ENCODE data around the gene RAD18.

RAD18 gene

DNA sequence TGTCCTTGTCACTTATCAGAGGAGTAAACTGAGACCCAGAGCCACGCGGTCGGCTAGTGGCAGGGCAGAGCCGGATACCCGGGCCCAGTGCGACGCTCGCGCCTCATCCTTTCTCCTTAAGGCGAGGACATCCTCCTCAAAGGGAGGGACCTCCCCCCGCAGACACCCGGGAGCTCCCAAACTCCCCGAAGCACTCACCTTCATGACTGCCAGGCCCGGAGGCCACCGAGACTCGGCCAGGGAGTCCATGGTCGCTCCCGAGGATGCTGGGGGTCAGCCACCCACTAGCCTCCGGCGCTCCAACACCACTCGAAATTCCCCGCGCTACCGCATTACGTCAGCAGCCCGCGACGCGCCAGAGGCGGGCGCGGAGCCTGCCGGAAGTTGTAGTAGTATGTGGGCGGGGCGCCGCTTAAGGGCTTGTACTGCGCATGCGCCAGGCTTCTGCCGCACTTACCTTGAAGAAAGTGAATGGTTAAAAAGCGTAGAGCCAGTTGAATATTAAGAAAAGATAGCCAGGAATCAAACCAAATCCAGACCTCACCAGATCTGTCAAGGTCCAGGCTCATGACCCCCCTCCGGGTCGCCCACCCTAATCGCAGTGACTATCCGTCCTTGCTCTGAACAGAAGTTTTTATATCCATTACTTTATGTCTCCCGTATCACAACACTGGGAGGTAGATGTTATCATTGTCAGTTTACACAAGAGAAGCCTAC, at the start of gene RAD18 (continued):
- TF ChIP-seq, protein P1, sequence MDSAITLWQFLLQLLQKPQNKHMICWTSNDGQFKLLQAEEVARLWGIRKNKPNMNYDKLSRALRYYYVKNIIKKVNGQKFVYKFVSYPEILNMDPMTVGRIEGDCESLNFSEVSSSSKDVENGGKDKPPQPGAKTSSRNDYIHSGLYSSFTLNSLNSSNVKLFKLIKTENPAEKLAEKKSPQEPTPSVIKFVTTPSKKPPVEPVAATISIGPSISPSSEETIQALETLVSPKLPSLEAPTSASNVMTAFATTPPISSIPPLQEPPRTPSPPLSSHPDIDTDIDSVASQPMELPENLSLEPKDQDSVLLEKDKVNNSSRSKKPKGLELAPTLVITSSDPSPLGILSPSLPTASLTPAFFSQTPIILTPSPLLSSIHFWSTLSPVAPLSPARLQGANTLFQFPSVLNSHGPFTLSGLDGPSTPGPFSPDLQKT (IDR thresholded peaks at IDR 0.05; ENCODE audit: borderline replicate concordance, low read depth, low read length): peak; percentile 21; the same call in 1 of the 2 replicates
- TF ChIP-seq ZBTB20 (tag by site-specific recombination; IDR thresholded peaks at IDR 0.05): peak; percentile 85
- TF ChIP-seq, protein P2, sequence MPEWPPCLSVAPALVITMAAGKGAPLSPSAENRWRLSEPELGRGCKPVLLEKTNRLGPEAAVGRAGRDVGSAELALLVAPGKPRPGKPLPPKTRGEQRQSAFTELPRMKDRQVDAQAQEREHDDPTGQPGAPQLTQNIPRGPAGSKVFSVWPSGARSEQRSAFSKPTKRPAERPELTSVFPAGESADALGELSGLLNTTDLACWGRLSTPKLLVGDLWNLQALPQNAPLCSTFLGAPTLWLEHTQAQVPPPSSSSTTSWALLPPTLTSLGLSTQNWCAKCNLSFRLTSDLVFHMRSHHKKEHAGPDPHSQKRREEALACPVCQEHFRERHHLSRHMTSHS (tag by site-specific recombination; IDR thresholded peaks at IDR 0.05): no peak
- no peak for TF ChIP-seq ZNF416 (tag by site-specific recombination; IDR thresholded peaks at IDR 0.05)
- 0 out of 2 replicates have a peak, but pooled peaks have one; percentile 37 for TF ChIP-seq ZNF324 (tag by site-specific recombination; IDR thresholded peaks at IDR 0.05)
- peak; percentile 65; the same call in 1 of the 2 replicates for TF ChIP-seq ZNF24 (tag by site-specific recombination; IDR thresholded peaks at IDR 0.05)
- no peak for TF ChIP-seq ZSCAN16 (tag by site-specific recombination; IDR thresholded peaks at IDR 0.05)
- TF ChIP-seq ZIC2 (tag by site-specific recombination; IDR thresholded peaks at IDR 0.05): no peak
- TF ChIP-seq, protein P3, sequence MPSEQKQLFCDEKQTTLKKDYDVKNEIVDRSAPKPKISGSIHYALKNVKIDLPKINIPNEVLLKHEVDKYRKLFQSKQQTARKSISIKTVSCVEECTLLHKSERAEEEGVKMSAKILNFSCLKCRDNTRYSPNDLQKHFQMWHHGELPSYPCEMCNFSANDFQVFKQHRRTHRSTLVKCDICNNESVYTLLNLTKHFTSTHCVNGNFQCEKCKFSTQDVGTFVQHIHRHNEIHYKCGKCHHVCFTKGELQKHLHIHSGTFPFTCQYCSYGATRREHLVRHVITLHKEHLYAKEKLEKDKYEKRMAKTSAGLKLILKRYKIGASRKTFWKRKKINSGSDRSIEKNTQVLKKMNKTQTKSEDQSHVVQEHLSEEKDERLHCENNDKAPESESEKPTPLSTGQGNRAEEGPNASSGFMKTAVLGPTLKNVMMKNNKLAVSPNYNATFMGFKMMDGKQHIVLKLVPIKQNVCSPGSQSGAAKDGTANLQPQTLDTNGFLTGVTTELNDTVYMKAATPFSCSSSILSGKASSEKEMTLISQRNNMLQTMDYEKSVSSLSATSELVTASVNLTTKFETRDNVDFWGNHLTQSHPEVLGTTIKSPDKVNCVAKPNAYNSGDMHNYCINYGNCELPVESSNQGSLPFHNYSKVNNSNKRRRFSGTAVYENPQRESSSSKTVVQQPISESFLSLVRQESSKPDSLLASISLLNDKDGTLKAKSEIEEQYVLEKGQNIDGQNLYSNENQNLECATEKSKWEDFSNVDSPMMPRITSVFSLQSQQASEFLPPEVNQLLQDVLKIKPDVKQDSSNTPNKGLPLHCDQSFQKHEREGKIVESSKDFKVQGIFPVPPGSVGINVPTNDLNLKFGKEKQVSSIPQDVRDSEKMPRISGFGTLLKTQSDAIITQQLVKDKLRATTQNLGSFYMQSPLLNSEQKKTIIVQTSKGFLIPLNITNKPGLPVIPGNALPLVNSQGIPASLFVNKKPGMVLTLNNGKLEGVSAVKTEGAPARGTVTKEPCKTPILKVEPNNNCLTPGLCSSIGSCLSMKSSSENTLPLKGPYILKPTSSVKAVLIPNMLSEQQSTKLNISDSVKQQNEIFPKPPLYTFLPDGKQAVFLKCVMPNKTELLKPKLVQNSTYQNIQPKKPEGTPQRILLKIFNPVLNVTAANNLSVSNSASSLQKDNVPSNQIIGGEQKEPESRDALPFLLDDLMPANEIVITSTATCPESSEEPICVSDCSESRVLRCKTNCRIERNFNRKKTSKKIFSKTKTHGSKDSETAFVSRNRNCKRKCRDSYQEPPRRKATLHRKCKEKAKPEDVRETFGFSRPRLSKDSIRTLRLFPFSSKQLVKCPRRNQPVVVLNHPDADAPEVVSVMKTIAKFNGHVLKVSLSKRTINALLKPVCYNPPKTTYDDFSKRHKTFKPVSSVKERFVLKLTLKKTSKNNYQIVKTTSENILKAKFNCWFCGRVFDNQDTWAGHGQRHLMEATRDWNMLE (tag by site-specific recombination; conservative IDR thresholded peaks at IDR 0.05; ENCODE audit: low read depth): peak; percentile 76
- no peak for TF ChIP-seq ZNF549 (tag by site-specific recombination; IDR thresholded peaks at IDR 0.05)
- no peak for TF ChIP-seq ZNF621 (tag by site-specific recombination; IDR thresholded peaks at IDR 0.05)
- TF ChIP-seq ZNF658 (tag by site-specific recombination; IDR thresholded peaks at IDR 0.05): no peak
- no peak for TF ChIP-seq ZNF560 (tag by site-specific recombination; IDR thresholded peaks at IDR 0.05; ENCODE audit: borderline replicate concordance)
- TF ChIP-seq ZFP3 (tag by site-specific recombination; IDR thresholded peaks at IDR 0.05; ENCODE audit: low read depth): no peak
- no peak for TF ChIP-seq ZNF23 (tag by site-specific recombination; IDR thresholded peaks at IDR 0.05; ENCODE audit: borderline replicate concordance)
- no peak for TF ChIP-seq ZNF837 (tag by site-specific recombination; IDR thresholded peaks at IDR 0.05)
- 0 out of 2 replicates have a peak, but pooled peaks have one; percentile 44 for TF ChIP-seq ZFP69B (tag by site-specific recombination; IDR thresholded peaks at IDR 0.05)
- TF ChIP-seq ZNF777 (tag by site-specific recombination; IDR thresholded peaks at IDR 0.05; ENCODE audit: borderline replicate concordance): no peak
- TF ChIP-seq ZNF394 (tag by site-specific recombination; IDR thresholded peaks at IDR 0.05; ENCODE audit: borderline replicate concordance): no peak; the same call in 1 of the 2 replicates
- peak; percentile 88; the same call in 1 of the 2 replicates for TF ChIP-seq ZNF501 (tag by site-specific recombination; IDR thresholded peaks at IDR 0.05)
- TF ChIP-seq ZNF529 (tag by site-specific recombination; IDR thresholded peaks at IDR 0.05; ENCODE audit: insufficient replicate concordance): no peak
- no peak for TF ChIP-seq ZNF398 (tag by site-specific recombination; IDR thresholded peaks at IDR 0.05)
- TF ChIP-seq ZNF692 (tag by site-specific recombination; IDR thresholded peaks at IDR 0.05): peak; percentile 65
- TF ChIP-seq ZNF37A (tag by site-specific recombination; IDR thresholded peaks at IDR 0.05): no peak
- TF ChIP-seq ZBTB8A (tag by site-specific recombination; IDR thresholded peaks at IDR 0.05): peak; percentile 40; the same call in 1 of the 2 replicates
- no peak for TF ChIP-seq ZNF404 (tag by site-specific recombination; IDR thresholded peaks at IDR 0.05)
- no peak for TF ChIP-seq ZNF548 (tag by site-specific recombination; IDR thresholded peaks at IDR 0.05)
- TF ChIP-seq SP3 (tag by site-specific recombination; IDR thresholded peaks at IDR 0.05): peak; percentile 90
- TF ChIP-seq SP7 (tag by site-specific recombination; IDR thresholded peaks at IDR 0.05): peak; percentile 69
- no peak for TF ChIP-seq YY2 (tag by site-specific recombination; IDR thresholded peaks at IDR 0.05)
- TF ChIP-seq ZNF223 (tag by site-specific recombination; IDR thresholded peaks at IDR 0.05): no peak
